ENCODE measurements around the gene ALDH16A1.
"Not testable (repeated sequence)": the region's sequence is repeated elsewhere in the genome, so short reads cannot be mapped to it uniquely, and the experiment has no call there.

Gene ALDH16A1

DNA sequence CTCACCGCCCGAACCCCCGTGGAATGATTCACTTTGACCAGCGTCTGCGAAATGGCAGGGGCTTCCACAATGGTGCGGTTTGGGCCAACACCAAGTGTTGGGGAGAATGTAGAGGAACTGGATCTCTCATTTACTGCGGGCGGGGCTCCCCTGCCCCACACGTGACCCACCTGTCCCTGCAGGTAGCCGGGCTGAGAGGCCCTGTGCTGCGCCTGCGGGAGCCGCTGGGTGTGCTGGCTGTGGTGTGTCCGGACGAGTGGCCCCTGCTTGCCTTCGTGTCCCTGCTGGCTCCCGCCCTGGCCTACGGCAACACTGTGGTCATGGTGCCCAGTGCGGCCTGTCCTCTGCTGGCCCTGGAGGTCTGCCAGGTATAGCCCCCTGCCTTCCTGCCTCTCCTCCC lies 15.2 kb downstream of the ALDH16A1 start:
- no peak for DNase-seq

DNA sequence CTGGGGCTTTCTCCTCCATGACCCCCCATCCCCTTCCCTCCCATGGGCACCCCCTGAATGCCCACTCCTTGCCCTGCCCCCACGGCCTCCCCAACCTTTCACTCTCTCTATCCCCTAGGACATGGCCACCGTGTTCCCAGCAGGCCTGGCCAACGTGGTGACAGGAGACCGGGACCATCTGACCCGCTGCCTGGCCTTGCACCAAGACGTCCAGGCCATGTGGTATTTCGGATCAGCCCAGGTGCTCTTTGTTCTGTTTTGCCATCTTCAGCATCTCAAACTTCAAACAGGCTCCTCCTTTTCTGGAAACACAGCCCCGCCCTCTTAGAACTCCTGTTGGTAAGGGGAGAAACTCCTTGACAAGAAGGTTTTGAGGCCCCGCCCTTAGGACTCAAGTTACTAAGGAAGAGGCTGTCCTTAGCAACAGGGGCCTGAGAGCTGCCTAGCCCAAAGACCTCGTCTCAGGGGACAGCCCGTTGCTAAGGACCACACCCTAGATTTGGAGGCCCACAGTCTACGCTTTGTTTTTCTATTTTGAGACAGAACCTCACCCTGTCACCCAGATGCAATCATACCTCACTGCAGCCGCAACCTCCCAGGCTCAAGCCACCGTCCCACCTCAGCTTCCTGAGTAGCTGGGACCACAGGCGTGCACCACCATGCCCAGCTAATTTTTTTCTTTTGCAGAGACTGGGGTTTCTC lies 15.9 kb downstream of the ALDH16A1 start:
- no peak for DNase-seq

DNA sequence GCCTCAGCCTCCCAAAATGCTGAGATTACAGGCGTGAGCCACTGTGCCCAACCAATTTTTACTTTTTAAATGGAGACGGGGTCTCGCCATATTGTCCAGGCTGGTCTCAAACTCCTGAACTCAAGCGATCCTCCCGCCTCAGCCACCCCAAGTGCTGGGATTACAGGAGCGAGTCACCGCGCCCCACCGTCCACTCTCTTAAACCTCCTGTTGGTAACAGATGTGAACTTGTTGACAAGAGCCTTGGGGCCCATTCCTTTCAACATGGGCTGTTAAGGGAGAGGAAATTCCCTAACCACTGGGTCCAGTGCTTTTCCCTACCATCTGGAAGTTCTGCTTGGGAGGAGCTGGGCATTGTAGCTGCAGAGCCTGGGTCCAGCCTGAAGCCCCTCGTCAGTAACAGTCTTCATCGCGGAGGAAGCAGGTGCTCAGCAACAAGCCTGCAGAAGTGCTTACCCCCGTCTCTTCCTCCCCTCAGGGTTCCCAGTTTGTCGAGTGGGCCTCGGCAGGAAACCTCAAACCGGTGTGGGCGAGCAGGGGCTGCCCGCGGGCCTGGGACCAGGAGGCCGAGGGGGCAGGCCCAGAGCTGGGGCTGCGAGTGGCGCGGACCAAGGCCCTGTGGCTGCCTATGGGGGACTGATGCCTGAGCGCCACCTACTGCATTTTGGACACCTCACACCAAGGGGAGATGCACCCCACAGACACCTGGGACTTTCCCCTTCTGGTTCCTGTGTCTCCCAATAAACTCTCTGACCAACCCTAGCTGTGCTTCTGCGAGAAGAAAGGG lies 17.0 kb downstream of the ALDH16A1 start:
- DNase-seq: no peak

DNA sequence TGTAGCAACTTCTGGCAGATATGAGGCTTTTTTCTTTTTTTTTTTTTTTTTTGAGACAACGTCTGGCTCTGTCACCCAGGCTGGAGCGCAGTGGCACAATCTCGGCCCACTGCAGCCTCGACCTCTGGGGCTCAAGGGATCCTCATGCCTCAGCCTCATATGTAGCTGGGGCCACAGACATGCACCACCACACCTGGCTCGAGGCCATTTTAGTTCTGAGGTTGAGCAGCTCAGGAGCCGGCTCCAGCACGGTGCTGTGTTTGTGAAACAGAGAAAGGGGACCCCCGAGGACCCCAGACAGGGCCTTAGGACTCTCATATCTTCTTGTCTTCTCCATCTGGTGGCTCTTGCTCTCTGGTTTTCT lies 17.6 kb downstream of the ALDH16A1 start:
- no peak for DNase-seq

DNA sequence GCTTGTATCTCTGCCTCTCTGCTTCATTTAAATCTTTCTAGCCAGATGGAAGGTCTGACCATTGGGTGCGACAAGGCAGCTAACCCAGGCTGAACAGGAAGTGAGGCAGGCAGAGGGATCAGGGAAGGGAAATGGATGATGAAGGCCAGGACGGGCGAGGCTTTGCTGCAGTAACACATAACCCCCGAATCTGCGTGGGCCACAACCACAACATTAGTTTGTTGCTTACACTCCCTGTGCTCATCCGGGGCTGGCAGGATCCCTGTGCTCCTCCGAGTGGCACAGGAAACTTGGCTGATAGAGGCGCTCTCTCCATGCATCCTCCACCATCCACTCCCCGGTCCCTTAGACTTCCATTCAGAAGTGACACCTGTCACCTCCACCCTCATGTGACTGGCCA lies 19.9 kb downstream of the ALDH16A1 start:
- no peak for DNase-seq

DNA sequence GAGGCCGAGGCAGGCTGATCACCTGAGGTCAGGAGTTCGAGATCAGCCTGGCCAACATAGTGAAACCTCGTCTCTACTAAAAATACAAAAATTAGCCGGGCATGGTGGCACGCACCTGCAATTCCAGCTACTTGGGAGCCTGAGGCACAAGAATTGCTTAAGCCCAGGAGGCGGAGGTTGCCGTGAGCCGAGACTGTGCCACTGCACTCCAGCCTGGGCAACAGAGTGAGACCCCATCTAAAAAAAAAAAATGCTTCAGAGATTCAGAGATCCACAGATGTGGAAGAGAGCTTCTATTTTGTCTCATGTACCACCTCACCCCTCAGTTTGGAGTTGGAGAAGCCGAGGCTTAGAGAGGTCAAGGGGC lies 20.5 kb downstream of the ALDH16A1 start:
- not testable (repeated sequence) for DNase-seq

DNA sequence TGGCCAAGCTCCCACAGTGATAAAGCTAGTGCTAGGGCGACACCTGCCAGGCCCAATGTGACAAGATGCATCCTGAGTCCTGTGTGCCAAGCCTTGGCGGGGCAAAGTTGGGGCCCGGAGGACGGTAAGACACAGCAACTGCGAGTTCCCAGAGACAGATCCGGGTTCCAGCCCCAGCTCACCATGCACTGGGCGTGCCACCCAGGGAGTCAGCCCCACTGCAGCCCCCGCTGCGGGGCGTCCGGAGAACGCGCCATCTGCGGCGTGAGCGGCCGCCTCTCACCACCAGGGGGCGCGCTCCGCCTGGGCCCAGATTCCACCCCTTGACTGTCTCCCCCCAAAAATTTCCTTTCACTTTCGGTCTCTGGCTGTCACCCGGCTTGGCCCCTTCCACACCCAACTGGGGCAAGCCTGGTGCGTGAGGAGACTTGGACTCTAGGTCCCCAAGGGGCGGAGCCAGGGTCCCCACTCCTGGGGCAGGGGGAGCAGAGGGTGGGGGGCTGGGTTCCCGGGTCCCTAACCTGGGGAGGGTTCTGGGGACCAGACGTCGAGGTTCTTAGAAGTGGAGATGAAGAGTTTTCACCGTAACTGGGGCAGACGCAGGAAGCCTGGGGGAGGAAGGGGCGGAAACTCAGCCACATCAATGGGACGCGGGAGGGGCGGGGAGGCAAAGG lies 21.0 kb downstream of the ALDH16A1 start, which contains the start of gene FLT3LG:
Gene FLT3LG, plus strand, starts transcription at position 348 of the 674 bp plus-strand sequence. CDS start 425 bp downstream, outside the sequence.
- peak; percentile 86 for DNase-seq

DNA sequence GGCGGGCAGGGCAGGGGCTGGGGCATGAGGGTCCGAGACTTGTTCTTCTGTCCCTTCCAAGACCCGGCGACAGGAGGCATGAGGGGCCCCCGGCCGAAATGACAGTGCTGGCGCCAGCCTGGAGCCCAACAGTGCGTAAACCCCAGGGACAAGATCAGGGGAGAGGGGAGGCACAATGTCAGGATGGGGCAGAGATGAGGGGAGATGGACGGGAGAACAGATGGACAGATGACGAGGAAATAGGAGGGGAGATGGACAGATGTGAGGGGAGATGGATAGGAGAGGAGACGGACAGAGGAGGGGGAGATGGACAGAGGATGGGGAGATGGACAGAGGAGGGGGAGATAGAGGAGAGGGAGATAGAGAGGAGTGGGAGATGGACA lies 21.5 kb downstream of the ALDH16A1 start:
- peak; percentile 21 for DNase-seq

DNA sequence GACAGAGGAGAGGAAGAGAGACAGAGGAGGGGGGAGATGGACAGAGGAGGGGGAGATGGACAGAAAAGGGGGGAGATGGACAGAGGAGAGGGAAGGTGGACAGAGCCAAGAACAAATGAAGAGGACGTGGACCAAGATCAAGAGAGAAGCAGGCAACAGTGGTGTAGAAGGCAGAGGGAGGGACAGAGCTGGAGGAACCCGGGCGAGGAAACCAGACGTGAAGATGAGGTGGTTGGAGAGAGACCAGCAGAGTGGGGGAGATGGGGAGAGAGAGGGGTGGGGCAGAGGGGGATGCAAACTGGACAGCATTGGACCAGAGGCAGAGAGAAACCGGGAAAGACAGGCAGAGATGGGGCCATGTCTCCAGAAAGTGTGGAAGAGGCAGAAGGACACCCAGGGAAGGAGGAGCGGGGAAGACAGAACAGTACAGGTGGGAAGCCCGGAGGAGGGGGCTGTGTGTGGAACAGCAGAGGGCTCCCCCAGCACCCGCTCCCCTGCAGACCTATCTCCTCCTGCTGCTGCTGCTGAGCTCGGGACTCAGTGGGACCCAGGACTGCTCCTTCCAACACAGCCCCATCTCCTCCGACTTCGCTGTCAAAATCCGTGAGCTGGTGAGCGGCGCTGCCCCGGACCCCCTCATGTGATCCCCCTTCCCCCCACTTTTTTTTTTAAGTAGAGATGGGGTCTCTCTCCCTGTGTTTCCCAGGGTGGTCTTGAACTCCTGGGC lies 22.3 kb downstream of the ALDH16A1 start:
- DNase-seq: no peak

DNA sequence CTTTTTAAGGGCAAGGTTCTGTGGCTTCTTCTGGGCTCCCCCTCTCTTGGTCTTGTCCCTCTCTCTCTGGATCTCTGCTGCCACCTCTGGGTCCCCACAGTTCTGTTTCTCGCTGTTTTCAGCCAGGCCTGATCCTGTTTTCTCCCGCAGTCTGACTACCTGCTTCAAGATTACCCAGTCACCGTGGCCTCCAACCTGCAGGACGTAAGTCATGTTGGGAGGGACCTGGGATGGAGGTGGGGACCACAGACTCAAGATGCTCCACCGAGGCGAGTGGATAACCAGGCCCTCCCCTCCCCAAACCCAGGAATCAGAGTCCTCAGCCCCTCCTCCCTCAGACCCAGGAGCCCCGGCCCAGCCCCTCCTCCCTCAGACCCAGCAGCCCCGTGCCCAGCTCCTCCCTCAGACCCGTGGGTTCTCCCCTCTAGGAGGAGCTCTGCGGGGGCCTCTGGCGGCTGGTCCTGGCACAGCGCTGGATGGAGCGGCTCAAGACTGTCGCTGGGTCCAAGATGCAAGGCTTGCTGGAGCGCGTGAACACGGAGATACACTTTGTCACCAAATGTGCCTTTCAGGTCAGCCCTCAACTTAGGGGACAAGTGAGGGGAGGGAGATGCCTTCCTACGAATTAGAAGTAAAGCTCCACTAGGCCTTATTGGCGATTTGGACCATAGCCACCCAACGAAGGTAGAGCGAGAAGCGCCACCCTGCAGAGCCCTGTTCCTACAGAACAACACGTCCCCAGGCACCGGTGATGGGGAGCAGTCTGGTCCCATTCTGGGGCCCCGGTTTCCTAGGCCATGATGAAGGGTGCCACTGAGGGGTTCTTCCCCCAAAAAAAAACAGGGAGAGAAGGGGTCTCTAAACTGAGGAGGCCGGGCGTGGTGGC lies 23.2 kb downstream of the ALDH16A1 start:
- DNase-seq: peak; percentile 71

DNA sequence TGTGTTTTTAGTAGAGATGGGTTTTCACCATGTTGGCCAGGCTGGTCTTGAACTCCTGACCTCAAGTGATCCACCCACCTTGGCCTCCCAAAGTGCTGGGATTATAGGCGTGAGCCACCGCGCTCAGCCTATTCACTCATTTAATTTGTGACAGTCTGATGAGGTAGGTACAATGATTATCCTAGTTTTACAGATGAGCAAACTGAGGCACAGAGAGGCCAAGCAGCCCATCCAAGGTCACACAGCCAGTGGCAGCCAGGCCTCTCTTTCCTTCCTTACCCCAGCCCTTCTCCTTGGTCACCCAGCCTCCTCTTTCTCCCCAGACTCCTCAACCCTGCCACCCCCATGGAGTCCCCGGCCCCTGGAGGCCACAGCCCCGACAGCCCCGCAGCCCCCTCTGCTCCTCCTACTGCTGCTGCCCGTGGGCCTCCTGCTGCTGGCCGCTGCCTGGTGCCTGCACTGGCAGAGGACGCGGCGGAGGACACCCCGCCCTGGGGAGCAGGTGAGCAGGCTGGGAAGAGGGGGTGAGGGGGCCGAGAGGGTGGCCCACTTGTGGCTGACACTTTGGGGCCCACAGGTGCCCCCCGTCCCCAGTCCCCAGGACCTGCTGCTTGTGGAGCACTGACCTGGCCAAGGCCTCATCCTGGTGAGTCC lies 27.1 kb downstream of the ALDH16A1 start:
- no peak for DNase-seq

DNA sequence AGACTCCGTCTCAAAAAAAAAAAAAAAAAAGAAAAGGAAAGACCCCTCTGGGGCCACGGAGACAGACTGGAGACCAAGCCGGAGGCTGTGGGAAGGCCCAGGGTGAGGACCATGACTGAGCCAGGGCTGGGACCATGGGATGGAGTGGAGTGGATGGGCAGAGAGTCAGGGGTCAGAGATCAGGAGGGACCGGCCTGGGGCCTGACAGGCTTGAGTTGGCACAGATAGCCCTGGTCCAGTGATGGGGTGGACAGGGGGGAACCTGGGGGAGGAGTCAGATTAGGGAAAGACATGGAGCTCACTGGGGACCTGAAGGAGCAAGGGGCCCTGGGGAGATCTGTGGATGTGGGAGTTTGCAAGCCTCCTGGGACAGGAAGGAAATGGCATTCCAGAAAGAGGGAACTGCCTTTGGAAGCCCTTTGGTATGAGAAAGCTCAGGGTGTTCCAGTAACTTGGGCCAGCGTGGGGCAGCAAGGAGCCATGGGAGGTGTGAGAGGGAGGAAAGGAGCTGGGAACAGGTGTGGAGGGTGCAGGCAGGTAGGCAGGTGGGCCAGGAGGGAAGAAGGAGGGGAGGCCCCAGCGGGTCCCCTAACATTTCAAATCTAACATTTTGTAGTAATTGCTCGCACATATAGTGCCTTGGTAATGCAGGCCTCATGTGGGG lies 28.1 kb downstream of the ALDH16A1 start:
- no peak for DNase-seq

DNA sequence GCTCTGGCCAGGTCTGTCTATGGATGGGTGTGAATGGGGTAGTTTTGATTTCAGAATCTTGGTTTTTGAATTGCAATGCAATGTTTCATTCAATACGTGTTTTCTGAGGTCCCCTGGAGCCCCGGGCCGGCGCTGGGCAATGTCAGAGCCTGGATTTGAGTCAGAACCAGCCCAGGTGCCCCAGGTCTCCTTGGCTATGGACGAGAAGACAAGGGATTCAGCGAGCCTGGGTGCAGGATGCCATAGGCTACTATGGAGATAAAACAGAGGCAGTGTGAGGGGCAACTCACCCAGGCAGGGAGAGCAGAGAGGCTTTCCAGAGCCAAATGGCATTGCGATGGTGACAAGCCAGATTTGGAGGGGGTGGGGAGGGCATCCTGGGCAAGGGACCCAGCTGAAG lies 33.2 kb downstream of the ALDH16A1 start:
- DNase-seq: no peak

DNA sequence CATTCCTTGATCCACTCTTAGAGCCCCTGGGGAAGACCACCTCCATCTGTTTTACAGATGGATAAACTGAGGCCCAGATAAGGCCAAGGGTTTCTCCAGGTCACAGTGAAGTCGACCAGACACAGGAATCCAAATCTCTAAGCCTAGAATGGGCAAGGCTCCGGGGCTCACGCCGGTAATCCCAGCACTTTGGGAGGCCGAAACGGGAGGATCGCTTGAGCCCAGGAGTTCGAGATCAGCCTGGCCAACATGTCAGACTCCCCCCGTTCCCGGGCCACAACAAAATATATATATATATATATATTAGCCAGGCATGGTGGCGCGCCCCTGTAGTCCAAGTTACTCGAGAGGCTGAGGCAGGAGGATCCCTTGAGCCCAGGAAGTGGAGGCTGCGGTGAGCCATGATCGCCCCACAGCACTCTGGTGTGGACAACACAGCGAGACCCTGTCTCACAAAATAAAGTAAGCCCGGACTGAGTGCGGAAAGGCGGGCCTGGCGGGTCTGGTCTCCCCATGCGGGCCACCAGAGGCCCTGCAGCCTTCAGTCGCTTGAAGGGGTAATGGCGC lies 33.8 kb downstream of the ALDH16A1 start:
- DNase-seq: no peak

DNA sequence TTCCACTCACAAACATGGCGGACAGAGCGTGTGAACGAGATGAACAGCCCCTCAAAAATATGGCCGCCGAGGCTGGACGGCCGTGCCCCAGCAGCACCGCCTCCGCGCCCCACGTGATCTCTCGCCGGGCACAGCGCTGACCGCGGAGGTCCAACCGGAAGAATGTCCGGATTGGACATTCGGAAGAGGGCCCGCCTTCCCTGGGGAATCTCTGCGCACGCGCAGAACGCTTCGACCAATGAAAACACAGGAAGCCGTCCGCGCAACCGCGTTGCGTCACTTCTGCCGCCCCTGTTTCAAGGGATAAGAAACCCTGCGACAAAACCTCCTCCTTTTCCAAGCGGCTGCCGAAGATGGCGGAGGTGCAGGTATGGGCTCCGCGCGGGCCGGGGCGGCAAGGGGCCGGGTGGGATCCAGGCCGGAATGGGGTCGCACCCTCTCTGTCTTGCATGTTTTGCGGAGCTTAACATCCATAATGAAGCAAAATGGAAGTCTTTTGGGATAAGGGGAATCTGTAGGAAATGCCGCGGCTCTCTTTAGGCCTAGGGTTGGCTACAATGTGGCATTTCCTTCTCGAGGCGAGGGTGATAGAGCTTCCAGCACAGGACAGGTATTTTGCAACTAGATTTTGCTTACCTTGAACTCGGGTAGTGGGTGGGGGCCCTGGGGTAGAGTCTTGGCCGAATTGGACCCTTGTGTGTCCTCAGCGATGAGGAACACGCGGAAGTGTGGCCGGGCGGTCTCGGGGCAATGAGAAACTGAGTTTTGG lies 34.4 kb downstream of the ALDH16A1 start, which contains the start of gene RPL13A:
Gene RPL13A, plus strand, starts transcription at position 332 of the 769 bp plus-strand sequence. Its CDS starts 22 bp downstream, at position 354.
- peak; percentile 99 for DNase-seq

DNA sequence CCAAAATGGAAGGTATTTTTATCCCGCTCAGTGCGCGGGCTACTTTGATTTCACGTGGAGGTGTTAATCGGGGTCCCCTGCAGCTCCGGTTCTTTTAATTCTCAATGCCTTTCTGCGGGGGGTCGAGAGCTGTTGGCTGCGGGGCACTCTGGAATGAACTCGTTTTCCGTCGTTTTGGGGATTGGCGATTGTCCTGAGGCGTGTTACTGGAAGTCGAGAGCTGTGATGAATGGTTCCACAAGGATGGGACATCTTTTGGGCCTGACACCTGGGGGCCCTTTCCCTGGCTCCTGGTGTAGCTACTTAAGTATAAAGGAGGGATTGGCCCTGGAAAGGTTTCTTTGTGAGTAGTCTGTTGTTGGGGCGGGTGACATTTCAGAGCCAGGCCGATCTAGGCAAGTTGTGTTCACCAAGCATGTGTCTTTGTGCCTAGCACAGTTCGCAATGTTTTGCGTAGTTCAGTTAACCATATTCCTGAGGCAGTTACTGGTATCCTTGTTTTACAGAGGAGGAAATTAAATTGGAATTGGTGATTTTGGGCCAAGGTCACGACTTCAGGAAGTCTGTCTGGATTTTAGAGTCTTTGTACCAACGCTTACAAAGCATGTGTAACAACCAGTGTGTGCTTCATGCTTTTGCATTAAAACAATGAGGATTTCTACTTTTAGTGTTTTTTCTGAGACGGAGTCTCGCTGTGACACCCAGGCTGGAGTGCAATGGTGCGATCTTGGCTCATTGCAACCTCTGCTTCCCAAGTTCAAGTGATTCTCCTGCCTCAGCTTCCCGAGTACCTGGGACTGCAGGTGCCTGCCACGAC lies 35.2 kb downstream of the ALDH16A1 start:
- DNase-seq: no peak

DNA sequence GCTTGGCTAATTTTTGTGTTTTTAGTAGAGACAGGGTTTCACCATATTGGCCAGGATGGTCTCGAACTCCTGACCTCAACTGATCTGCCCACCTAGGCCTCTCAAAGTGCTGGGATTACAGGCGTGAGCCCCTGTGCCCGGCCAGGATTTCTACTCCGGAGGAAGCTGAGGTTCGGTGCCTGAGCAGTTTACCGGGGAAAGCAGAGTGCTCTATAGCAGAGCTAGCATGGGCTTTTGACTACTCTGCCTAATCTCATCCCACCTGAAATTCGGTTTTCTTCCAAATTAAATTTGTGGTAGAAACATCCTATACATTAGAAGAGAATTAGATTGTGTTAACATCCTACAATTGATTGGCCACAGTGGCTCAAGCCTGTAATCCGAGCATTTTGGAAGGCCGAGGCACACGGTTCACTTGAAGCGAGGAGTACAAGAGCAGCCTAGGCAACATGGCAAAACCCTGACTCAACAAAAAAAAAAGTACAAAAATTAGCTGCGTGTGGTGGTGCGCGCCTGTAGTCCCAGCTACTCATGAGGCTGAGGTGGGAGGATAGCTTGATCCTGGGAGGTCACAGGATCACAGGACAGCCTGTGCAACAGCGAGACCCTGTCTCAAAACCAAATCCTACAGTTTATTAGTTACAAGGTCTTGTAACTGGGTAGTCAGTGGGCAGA lies 36.0 kb downstream of the ALDH16A1 start:
- no peak for DNase-seq

DNA sequence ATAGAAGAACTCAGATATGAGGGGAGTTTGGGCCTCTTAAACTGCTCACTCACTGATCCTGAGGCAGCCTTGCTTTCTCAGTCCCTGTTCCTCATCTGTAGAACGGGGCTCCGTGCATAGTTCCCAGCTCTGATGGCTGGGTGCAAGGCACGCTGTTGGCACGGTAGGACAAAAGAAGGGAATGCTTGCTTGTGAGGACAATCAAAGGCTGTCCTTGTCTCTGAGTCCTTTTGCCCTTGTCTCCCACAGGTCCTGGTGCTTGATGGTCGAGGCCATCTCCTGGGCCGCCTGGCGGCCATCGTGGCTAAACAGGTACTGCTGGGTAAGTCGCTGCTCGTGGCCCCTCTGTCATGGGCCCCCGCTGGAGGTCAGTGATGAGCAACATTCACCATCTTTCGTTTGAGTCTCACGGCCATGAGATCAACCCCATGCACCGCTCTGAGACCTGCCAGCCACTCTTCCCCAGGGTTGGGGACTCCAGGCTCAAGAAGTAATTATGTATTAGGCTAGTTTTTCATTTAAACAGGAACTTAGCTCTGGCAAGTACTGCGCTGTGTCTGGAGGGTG lies 36.7 kb downstream of the ALDH16A1 start:
- no peak for DNase-seq
